GM21390 (cell line): Measurements from ENCODE around the gene UPF1.

Experiments
- ATAC-seq: cut with Tn5 transposase; IDR thresholded peaks from one replicate; pipeline ENCODE4 v1.9.1; 2021; ENCODE audit not compliant: unreplicated experiment

The UPF1 gene

DNA sequence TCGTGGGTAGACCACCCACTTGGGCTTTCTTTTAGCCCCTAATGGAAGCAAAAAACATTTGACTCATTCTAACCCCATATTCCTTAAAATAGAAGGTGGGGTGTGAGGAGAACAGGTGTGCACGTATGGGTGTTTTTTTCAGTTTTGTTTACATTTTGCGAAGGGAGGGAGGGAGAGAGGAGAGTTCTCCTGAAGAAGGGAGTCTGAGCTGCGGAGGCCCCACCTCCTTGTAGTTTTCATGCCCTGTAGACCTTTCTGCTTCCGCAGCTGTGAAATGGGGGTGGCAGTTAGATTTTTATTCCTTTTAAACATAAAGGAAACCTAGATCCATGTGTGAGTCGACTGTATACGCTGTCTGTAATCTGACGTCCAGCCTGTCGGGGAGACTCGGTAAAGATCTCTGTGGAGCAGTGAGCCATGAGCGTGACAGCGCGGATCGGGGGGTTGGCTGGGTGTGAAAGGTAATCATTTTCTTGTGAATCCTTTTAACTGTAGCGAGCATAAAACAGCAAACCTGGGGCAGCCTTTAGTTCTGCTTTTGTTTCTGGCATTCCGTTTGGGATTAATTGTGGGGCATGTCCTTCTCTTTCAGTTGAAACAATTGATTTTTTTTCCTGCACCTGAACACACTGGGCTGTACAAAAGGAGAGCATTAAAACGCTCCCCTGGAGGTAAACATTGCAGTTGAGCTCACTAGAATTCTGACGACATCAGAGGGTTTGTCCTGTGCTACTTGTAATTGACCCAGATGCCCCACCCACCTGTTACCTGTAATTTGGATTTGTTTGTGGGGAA is 2.3 kb downstream of the UPF1 start:
- no peak for ATAC-seq

DNA sequence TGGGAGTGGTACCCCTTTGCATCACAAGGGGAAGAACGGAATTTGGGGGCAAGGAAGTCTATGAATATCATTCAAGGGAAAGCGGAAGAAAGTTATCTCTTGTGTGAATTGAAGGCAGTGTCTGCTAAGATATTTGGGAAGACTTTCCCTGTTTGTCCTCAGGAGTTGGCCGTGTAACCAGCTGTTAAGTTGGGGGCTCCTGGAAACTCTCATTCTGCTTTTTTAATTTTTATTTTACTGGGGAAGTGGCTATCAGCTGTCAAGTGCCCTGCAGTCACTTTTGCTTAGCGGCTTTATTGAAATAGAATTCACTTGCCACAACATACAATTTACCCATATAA is 2.9 kb downstream of the UPF1 start:
- ATAC-seq: no peak

DNA sequence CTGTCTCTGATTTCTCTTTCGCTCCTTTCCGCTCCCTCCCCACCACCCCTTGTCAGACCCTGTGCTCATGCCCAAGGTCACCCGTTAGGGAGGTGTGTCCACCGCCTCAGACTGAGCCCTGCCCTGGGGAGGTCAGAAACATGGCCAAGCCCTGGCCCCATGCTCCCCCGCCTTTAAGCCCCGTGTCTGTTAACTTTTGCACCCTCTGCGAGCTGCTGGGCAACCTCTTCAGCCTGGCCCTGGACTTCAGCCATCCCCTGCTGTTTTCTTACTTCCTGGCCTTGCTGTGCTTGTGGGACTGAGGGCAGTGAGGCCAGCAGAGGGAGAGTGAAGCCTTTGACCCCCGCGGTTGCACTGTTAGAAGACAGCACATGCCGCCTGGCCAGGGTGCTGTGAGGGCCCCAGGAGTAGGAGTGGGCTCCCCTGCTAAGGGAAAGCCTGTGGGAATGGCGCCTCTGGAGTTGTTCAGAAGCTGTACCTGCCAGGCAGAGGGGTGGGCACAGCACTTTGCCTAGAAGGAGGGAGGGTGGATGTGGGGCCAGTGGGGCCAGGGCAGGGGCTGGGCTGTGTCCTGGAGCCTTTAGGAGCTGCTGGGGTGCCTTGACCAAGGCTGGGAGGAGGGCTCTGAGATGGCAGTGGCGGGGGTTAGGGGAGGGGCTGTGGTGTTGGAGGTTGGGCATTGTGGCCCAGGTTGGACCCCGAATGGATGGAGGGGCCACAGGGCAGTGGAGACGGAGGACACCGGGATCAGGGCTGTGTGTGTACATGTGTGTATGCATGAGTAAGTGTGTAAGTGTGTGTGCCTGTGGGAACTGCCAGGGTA is 7.9 kb downstream of the UPF1 start:
- ATAC-seq: no peak

DNA sequence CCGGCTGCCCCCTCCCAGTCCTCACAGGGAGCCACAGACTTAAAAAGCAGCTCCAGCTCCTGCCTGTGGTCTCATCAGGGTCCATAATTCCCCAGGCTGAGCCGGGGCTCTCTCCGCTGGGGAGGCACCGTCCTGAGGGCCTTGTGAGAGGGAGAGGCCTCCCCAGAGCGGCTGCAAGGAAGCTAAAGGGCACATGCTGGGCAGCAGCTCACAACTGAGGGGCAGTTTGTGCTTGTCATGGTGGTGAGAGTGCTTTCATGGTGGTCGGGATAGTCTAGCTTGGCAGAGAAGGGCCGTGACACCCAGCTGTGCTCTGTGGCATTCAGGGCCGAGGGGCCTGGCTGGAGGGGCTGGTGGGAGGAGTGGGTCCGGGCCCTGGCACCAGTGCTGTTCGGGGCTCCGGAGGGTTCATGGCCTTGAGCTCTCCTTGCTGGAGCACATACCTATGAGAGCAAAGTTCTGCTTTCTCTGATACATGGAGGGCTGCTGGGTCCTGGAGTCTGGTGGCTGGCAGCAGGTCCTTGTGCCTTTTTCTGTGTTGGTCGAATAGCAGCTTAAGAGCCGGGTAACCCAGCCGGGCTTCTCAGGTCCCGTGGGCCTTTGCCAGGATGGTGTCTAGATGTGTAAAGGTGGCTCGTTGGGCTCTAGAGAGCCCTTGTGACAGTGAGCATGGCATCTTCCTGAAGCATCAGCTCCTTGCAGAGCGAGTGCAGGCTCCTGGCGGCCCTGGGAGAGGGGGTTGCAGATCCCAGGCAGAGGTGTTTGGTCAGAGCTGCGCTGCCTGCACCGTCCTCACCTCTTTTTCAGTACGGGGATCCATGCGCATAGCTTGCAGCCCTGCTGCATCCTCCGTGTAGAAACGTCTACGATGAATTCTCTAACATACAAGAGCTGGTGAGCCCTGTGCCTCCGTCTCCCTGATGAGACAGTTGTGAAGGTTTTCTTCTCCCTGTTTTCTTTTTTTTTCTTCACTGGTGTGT is 8.8 kb downstream of the UPF1 start:
- no peak for ATAC-seq

DNA sequence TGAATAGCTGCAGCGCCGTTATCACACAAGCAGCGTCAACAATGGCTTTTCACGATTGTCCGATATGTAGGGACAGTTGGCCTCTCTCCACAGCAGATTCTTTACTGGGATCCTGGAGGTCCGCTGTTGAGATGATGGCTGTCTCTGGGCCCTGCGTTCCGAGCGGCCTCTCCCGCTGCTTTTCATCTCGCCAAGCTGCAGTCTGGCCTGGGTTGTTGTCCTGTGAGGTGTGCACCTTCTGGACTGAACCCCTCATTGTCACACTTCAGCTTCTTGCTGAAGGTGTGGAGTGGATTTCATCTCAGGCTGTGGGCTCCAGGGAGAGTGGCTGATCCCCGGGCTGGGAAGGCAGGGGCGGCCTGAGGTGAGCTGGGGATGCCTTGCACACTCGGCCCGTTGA is 9.6 kb downstream of the UPF1 start:
- no peak for ATAC-seq

DNA sequence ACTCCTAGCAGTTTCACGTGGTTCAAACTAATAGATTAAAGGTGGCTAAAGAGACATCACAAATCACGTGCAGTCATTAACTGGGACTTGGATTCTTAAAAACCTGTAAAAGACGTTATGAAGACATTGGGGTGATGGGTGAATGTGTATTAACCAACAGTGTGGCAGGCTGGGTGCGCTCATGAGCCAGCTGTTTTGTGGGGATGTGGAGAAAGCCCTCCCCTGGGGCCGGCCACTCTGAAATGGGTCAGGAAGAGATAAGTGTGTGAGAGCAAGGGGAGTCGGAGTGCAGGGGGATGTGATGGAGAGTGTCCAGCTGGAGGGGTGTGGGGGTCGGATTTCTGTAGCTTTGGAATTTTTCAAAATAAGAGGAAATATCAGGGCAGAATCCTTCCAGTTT is 10.4 kb downstream of the UPF1 start:
- no peak for ATAC-seq

DNA sequence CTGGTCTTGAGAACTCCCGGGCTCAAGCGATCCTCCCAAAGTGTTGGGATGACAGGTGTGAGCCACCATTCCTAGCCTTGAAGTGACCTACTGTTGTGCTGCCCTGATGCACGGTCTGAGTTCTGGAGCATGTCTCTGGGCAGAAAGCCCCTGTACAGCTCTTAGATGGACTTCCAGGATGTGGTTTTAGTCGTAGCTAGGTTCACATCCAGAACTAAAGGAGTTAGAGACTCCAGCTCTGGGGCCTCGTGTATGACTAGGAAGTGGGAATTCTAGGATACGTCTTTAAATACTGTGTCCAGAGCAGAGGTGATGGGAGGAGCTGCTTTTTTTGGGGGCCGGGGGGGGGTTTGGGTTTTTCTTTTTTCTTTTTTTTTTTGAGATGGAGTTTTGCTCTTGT is 12.2 kb downstream of the UPF1 start:
- no peak for ATAC-seq

DNA sequence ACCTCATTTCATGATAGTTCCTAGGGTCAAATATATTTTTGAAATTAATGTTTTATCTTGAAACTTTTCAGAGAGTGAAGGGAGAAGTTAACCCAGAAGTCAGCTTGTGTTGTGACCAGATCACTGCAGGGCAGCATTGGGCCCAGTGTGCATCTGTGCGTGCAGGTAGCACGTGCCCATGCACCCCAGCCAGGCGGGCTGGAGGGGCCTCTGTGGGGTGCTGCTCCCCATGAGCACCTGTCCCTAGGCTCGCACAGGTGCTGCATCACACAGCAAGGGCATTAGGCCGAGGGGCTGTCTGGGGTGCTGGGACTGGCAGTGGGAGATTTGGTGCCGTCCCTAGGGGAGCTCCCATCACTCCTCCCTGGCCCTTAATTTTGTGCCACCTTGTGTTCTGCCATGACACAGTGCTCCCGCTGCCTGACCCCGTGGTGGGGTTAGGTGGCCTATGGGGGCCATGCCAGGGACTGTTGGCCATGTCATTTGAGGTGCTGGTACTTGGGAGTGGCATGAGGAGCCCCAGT is 13.1 kb downstream of the UPF1 start:
- no peak for ATAC-seq

DNA sequence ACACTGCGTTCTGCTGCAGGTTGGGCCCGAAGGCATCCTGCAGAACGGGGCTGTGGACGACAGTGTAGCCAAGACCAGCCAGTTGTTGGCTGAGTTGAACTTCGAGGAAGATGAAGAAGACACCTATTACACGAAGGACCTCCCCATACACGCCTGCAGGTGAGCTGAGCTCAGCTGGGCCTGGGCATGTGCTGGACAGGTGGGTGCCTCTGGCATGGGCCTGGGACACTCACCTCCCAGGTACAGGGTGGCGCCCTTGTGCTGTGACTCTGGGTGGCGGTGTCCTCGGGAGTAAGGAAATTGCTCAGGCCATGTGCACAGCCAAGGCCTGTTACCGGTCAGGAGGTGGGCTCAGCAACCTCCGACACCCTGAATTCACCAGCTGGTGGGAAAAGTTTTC is 14.2 kb downstream of the UPF1 start:
- no peak for ATAC-seq

DNA sequence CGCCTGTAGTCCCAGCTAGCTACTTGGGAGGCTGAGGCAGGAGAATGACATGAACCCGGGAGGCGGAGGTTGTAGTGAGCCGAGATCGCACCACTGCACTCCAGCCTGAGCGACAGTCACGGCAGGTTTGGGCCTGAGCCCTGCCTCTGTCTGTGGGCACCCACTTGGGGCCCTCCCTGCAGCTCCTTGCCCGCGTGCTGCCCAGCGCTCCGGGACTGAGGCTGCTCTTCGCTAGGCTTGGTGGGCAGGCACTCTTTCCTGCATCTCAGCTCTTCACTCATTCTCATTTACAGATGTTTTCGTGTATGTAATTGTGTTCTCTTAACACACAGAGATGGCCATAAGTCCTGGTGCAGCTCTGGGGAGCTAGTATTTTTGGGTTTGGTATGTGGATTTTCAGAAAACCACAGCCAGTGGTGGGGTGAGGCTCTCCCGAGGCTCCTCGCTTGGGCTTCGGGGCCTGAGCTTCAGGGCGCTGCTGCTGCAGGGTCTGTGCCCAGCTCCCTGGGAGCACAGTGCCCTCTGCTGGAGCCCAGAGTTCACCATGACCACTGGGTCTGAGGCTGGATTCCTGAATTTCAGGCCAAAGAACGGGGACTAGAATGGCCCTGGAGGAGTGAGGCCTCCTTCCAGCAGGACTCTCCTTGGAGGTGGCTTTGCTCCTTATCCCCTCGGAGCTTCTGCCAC is 15.2 kb downstream of the UPF1 start:
- no peak for ATAC-seq

DNA sequence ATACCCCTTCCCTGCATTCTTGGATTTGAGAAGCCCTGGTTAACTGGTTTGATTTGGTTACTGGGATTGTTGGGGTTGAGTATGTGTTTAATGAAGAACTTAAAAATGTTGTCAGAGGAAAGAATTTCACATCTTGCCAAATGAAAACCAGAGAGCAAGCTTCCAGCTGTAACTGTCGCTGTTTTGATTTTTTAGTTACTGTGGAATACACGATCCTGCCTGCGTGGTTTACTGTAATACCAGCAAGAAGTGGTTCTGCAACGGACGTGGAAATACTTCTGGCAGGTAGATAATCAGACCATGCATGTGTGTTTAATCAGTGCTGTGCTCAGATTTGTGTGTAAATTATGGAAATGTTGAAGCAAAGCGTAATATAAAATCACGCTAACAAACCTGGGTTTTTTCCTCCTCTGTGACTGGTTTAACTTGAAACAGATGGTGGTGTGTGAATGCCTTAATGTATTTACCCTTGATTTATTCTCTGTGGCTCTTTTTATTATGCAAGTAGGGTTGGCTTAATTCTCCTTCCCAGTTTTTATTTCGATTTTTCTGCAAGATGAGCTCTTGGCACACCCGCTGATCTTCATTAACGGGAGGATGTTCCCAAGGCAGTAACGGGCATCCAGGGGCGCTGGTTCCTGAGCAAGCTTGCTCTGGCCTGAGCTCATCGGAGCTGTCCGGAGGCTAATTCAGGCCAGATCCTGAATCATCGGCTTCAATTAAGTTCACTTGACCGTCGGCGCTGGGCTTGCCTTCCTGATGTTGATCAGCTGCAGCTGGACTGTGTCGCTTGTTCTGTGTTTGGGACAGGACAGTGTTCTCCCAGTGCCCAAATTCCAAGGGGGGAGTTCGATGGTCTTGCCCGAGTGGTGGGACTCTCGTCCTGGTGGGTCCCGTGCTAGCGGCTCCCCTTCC is 16.0 kb downstream of the UPF1 start:
- no peak for ATAC-seq

DNA sequence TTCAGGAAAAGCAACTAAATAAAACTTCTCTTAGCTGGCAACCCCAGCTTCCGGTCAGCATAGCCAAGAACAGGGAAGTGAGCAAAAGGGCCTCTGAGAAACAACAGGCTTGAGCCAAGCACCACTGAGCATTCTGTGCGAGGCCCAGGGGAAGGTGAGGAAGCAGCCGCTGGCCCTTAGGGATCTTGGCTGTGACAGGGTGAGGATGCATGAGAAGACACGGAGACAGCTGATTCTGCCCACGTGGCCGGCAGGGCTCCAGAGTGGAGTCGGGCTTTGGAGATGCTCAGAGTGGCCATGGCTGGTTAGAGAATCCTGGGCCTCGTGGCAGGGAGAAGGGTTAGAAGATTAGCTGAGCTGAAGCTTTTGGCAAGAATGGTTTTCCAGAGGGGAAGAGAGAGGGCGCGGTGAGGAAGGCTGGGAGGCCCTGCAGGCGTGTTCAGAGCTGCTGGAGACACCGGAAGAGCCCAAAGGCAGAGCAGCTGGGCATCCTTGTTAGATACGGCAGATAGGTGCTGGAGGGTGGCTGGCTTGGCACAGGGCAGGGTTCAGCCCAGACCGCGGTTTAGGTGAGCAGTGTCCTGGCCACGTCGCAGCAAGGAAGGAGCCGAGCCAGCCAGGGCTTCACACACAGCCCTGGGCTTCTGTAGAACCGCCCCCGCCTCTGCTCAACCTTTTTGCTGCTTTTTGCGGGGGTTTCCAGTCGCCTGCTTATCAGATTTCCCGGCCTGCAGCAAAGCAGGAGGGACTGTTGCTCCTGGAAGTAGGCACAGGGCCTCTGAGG is 17.3 kb downstream of the UPF1 start:
- no peak for ATAC-seq

DNA sequence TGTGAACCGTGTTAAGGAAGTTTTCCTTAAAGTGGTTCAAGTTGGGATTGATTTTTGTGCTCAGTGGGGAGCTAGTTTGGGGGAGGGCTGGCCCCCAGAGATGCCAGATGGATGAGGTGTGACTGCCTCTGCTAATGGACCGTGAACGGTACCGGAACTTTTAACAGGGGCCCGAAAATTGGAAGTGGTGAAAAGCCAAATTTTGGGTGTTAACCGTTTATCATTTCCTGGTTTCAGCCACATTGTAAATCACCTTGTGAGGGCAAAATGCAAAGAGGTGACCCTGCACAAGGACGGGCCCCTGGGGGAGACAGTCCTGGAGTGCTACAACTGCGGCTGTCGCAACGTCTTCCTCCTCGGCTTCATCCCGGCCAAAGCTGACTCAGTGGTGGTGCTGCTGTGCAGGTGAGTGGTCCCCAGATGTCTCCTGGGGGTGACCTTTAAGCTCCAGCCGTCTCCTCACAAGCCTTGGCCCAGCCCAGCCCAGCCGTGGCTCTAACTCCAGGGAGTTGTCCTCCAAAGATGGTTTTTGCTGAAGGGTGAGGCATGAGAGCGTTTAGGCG is 18.2 kb downstream of the UPF1 start:
- no peak for ATAC-seq

DNA sequence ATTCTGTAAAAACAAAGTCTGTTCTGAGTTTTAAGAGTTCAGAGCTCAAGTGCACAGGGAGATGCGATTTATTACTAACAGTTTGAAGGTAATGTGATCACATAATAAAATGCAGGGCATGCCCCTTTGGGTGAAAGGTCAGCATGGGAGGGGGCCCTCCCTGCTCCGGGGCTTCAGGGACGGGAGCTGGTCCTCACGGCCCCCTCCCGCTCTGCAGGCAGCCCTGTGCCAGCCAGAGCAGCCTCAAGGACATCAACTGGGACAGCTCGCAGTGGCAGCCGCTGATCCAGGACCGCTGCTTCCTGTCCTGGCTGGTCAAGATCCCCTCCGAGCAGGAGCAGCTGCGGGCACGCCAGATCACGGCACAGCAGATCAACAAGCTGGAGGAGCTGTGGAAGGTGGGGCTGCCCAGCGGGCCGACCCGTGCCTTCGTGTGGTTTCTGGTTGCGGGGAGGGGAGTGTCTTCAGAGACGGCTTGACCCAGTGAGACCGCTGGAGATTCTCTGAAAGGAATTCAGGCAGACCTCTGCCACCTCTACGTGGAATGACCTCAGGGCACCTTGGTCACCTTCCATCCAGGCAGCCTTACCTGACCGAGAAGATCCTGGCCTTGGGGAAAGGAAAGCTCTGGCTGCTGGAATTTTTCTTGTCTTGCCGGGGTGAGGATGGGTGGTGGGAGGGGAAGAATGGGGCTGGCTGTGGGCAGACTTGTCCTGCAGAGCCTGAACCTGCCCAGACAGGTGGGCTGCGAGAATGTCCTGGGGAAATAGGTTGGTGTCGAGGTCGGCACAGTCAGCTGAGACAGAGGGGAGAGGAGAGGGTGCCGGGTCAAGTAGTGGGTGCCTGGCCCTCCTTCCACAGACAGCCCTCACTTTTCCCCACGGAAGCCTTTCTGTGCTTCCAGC is 19.0 kb downstream of the UPF1 start:
- no peak for ATAC-seq

DNA sequence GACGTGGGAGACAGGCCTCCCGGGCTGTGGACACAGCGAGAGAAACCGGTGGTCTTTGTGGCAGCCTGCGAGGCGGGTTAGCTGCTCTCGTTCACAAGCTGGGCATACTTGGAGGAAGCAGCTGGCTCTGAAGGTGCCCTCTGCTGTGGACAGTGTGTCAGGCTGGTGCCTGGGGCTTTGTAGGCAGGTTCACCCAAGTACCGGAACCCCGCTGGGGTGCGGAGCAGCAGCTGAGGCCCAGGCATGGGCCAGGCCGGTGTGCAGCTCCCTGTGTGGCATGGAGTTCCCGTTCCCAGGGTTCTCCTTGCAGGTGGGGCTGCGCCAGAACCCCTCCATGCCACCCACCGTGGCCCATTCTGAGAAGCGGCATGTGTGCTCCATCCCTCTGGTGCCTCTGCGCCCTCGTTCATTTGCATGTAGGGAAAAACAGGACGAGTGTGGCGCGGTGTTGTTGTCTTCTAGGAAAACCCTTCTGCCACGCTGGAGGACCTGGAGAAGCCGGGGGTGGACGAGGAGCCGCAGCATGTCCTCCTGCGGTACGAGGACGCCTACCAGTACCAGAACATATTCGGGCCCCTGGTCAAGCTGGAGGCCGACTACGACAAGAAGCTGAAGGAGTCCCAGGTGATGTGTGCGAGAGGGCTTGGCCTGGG is 20.0 kb downstream of the UPF1 start:
- ATAC-seq: no peak

DNA sequence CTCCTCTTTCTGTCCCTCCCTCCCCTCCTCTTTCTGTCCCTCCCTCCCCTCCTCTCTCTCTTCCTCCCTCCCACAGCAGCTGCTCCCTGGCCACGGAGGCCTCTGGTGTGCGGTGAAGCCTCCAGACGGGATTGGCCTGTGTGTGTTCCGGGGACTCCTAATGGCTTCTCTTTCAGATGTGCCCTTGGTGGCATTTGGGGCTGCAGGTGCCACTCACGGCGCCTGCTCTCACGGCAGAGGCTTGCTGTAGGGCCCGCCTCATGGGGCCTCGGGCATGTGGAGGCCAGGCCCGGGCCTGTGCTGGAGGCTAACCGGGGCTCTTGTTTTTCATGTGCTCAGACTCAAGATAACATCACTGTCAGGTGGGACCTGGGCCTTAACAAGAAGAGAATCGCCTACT is 20.9 kb downstream of the UPF1 start:
- no peak for ATAC-seq
